Measurements from ENCODE around the gene PIERCE2.
A peak's percentile ranks its signal among the peaks of the same experiment; 100 is the strongest.
"Not testable (repeated sequence)": the region's sequence is repeated elsewhere in the genome, so short reads cannot be mapped to it uniquely, and the experiment has no call there.

Gene PIERCE2

DNA sequence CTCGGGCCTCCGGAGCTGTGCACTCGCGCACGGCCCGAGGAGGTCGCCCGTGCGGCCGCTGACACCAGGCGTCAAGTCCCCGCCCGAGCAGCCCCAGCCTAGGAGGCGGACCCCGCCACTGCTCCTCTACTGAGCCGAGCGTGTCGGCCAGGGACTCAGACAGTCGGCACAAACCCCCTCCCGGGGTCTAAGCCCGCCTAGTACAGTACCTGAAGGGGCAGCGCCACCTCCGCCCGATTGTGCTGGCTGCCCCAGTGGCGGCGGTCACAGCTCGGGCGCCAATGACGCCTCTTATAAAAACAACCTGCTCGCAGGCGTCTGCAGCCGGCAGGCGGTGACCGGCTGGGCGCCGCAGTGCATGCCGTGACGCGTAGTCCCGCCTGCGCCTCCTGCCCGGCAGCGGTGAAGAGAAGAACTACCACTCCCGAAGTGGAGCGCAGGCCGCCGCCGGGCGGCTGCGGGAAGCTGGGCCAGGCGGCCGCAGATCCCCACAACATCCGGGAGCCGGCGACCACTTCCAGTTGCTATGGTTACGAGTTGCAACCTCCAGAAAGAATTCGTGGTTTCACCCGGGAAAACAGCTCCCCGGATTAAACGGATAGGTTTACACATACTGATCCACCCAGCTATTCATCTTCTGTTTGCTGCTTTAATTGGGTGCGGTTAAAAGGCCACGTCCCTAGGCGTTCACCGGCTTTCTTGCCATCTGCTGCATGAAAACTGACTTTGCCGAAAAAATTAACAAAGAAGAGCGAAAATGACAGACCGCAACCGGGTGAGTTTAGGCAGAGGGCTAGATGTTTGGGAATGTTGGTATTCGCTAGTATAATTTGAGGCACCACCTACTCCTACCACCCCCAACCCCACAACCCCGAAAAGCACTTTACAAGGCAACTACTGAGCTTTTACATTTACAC is at the start of gene PIERCE2, which contains the start of gene CCPG1:
Gene PIERCE2, plus strand, starts transcription at position 484 of the 917 bp plus-strand sequence. Its CDS starts 274 bp downstream, at position 758.
Gene CCPG1, minus strand, starts transcription at position 348 of the 917 bp plus-strand sequence. CDS start 18,935 bp downstream, outside the sequence.
- peak; percentile 97 for DNase-seq

DNA sequence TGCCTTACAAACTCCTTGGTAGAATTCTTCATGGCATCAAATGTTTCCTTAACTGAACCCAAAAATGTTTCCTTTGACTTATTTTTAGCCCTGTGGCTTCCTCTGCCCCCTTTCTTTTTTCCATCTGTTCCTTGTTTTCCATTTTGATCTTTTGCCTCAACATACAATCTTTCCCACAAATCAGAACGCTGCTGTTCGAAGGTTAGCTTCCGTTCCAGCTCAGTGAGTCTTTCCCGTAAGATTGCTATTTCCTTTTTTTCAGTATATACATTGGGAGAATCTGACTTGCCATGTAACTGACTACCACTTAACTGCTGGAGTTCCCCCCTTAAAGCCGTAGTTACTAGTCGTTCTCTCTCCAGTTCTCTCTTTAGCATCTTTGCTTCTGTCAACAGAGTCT is 48.0 kb upstream of the PIERCE2 start:
- in situ Hi-C loops (cut with MboI; ENCODE audit: low pct_unique_long_range_greater_than_20kb, low sequenced_read_pairs): no loop called here

More for the DNA sequence above, at the start of gene PIERCE2, which contains the start of gene CCPG1:
- in situ Hi-C loops (cut with MboI; ENCODE audit: low pct_unique_long_range_greater_than_20kb, low sequenced_read_pairs): loop anchor here (25.0 kb wide), 1 partner anchor 196 kb away; no protein-coding TSS in a partner anchor

GRCh38 chr15:55361048-55361447 is 47.2 kb upstream of the PIERCE2 start:
- DNase-seq: no peak
- in situ Hi-C loops (cut with MboI; ENCODE audit: low pct_unique_long_range_greater_than_20kb, low sequenced_read_pairs): no loop called here

More for the DNA sequence above, 48.0 kb upstream of the PIERCE2 start:
- peak; percentile 40 for DNase-seq

- in situ Hi-C loops (cut with MboI; ENCODE audit: low pct_unique_long_range_greater_than_20kb, low sequenced_read_pairs): no loop called here
- no peak for DNase-seq
Measured at GRCh38 chr15:55362641-55363040, 45.7 kb upstream of the PIERCE2 start.

DNA sequence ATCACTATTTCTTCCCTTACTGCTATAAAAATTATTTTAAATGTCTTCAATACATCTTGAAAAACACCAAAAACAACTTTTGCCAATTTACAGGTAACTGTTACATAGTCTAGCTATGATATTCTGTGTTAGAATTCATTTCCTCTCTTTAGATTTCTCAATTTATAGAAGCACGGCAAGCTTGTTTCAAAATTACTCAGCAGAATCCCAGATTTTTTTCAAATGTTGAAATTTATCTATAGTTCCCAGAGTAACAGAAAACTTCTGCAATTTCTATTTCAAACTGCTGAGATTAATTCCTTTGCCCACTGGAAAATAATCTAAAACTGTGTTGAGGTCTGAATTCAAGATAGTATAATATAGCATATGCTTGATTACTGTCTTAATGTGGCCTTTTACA is 41.3 kb upstream of the PIERCE2 start:
- in situ Hi-C loops (cut with MboI; ENCODE audit: low pct_unique_long_range_greater_than_20kb, low sequenced_read_pairs): no loop called here
- no peak for DNase-seq

- in situ Hi-C loops (cut with MboI; ENCODE audit: low pct_unique_long_range_greater_than_20kb, low sequenced_read_pairs): no loop called here
- no peak for DNase-seq
Measured at GRCh38 chr15:55372701-55373440, 35.4 kb upstream of the PIERCE2 start.

- DNase-seq: no peak
- in situ Hi-C loops (cut with MboI; ENCODE audit: low pct_unique_long_range_greater_than_20kb, low sequenced_read_pairs): no loop called here
Measured at GRCh38 chr15:55379095-55379494, 29.2 kb upstream of the PIERCE2 start.

GRCh38 chr15:55381595-55381994 is 26.7 kb upstream of the PIERCE2 start:
- in situ Hi-C loops (cut with MboI; ENCODE audit: low pct_unique_long_range_greater_than_20kb, low sequenced_read_pairs): no loop called here
- DNase-seq: no peak

- DNase-seq: no peak
- in situ Hi-C loops (cut with MboI; ENCODE audit: low pct_unique_long_range_greater_than_20kb, low sequenced_read_pairs): no loop called here
Measured at GRCh38 chr15:55383687-55384086, 24.6 kb upstream of the PIERCE2 start.

DNA sequence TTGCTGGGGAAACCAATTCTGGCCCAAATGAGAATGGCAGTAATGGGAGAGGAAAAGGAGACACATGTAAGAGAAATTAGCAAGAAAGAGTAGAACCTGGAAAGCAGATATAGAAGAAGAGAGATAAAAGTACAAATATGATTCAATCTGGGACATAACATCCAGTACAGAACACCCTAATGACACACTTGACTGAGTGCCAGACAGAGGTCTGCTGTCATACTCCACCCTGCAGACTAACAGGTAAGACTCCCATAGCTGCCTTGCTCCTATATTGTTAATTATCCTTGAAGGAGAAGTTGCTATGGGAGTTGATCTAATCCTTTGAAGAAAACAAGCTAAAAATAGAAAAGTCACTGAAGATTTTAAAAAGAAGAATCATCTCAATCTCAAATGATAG is 21.3 kb upstream of the PIERCE2 start:
- DNase-seq: no peak

GRCh38 chr15:55389264-55389607 is 19.1 kb upstream of the PIERCE2 start:
- DNase-seq: no peak

More for the DNA sequence above, 21.3 kb upstream of the PIERCE2 start:
- in situ Hi-C loops (cut with MboI; ENCODE audit: low pct_unique_long_range_greater_than_20kb, low sequenced_read_pairs): no loop called here

DNA sequence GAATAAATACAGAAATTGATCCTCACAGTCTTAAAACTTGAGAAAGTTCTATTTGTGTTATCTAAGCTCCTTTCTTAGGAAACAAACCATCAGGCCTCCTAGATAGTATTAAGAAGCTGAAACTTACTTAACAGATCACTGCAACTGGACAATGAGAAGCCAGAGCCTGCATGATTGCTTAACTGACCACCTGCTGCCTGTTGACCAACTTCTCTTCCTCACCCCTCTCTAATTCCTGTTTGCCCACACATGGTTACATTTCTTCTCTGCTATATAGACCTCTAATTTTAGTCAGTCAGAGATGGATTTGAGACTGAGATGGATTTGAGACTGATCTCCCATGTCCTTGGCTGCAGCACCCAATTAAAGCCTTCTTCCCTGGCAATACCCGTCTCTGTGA is 13.6 kb upstream of the PIERCE2 start:
- in situ Hi-C loops (cut with MboI; ENCODE audit: low pct_unique_long_range_greater_than_20kb, low sequenced_read_pairs): no loop called here
- no peak for DNase-seq

More at GRCh38 chr15:55389264-55389607, 19.1 kb upstream of the PIERCE2 start:
- in situ Hi-C loops (cut with MboI; ENCODE audit: low pct_unique_long_range_greater_than_20kb, low sequenced_read_pairs): no loop called here

- DNase-seq: no peak
- in situ Hi-C loops (cut with MboI; ENCODE audit: low pct_unique_long_range_greater_than_20kb, low sequenced_read_pairs): no loop called here
Measured at GRCh38 chr15:55398243-55398642, 10.1 kb upstream of the PIERCE2 start.

DNA sequence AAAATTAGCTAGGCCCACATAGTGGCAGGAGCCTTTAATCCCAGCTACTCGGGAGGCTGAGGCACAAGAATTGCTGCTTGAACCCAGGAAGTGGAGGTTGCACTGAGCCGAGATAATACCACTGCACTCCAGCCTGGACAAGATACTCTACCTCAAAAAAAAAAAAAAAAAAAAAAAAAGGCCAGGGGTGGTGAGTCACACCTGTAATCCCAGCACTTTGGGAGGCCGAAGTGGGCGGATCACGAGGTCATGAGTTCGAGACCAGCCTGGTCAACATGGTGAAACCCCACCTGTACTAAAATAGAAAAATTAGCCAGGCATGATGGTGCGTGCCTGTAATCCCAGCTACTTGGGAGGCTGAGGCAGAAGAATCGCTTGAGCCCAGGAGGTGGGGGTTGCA is 8.2 kb upstream of the PIERCE2 start:
- in situ Hi-C loops (cut with MboI; ENCODE audit: low pct_unique_long_range_greater_than_20kb, low sequenced_read_pairs): loop anchor here (25.0 kb wide), 1 partner anchor 188 kb away; no protein-coding TSS in a partner anchor
- DNase-seq: not testable (repeated sequence)

DNA sequence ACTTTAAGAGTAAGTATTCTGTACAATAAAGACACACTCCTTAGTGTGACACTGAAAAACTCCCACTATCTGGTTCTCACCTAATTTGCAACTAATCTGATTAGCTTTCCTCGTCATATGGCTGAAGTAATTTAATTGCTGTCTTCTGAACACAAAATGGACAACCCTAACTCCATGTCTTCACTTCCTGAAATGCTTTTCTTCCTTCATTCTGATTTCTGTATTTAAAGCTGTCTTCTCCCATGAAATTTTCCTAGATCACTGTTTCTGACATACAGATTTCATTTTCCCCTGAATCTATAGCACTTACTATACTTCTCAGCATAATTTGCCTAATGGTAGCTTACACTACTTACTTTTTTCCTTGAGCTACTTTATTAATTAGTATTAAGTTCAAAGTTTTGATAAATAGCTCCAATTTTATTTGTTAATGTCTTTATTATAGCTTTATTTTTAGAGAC is 6.5 kb upstream of the PIERCE2 start:
- in situ Hi-C loops (cut with MboI; ENCODE audit: low pct_unique_long_range_greater_than_20kb, low sequenced_read_pairs): loop anchor here (25.0 kb wide), 1 partner anchor 190 kb away; no protein-coding TSS in a partner anchor
- DNase-seq: no peak

GRCh38 chr15:55402707-55403106 is 5.6 kb upstream of the PIERCE2 start:
- in situ Hi-C loops (cut with MboI; ENCODE audit: low pct_unique_long_range_greater_than_20kb, low sequenced_read_pairs): loop anchor here (25.0 kb wide), 1 partner anchor 190 kb away; no protein-coding TSS in a partner anchor
- no peak for DNase-seq

- in situ Hi-C loops (cut with MboI; ENCODE audit: low pct_unique_long_range_greater_than_20kb, low sequenced_read_pairs): loop anchor here (25.0 kb wide), 1 partner anchor 191 kb away; no protein-coding TSS in a partner anchor
- DNase-seq: peak; percentile 94
Measured at GRCh38 chr15:55403531-55403930, 4.8 kb upstream of the PIERCE2 start.

GRCh38 chr15:55407498-55408011 is 740 bp upstream of the PIERCE2 start:
- DNase-seq: no peak
- in situ Hi-C loops (cut with MboI; ENCODE audit: low pct_unique_long_range_greater_than_20kb, low sequenced_read_pairs): loop anchor here (25.0 kb wide), 1 partner anchor 195 kb away; no protein-coding TSS in a partner anchor

GRCh38 chr15:55408976-55409375 is 681 bp downstream of the PIERCE2 start:
- in situ Hi-C loops (cut with MboI; ENCODE audit: low pct_unique_long_range_greater_than_20kb, low sequenced_read_pairs): loop anchor here (25.0 kb wide), 1 partner anchor 197 kb away; no protein-coding TSS in a partner anchor
- DNase-seq: not testable (repeated sequence)

Data from KBM-7 (cell line).